ENCODE results near the gene JAKMIP3.

The JAKMIP3 gene

DNA sequence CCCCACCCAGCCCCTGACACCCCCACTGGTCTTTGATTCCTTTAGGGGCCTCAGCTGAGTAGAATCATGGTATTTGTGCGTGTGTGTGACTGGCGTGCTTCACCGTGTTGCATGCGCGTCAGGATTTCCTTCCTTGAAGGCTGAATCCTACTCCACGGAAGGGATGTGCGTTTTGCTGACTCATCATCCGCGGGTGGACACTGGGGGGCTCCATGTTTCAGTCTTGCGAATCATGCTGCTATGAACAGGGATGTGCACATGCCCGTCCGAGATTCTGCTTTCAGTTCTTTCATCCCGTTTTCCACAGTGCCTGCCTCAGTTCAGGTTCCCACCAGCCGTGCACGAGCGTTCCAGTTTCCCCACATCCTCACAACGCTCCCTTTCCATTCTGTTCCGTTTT lies 20.9 kb upstream of the JAKMIP3 start:
- DNase-seq (ENCODE audit: low read depth), result no peak

DNA sequence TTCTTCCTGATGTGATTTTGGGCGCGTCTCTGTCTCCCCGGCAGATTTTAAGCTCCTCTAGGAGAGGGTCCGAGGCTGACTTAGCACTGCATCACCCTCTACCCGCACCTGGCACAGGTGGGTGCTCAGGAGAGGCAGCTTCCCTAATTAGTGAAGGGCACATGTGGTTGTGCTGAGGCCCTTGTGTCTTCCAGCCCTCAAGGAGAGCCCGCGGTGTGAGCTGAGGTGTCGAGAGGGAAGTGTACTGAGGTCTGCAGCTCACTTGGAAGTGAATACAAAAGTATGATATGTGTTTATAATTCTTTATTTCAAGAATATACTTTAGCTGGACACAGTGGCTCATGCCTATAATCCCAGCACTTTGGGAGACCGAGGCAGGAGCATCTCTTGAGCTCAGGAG lies 20.4 kb upstream of the JAKMIP3 start:
- no peak for DNase-seq (ENCODE audit: low read depth)

DNA sequence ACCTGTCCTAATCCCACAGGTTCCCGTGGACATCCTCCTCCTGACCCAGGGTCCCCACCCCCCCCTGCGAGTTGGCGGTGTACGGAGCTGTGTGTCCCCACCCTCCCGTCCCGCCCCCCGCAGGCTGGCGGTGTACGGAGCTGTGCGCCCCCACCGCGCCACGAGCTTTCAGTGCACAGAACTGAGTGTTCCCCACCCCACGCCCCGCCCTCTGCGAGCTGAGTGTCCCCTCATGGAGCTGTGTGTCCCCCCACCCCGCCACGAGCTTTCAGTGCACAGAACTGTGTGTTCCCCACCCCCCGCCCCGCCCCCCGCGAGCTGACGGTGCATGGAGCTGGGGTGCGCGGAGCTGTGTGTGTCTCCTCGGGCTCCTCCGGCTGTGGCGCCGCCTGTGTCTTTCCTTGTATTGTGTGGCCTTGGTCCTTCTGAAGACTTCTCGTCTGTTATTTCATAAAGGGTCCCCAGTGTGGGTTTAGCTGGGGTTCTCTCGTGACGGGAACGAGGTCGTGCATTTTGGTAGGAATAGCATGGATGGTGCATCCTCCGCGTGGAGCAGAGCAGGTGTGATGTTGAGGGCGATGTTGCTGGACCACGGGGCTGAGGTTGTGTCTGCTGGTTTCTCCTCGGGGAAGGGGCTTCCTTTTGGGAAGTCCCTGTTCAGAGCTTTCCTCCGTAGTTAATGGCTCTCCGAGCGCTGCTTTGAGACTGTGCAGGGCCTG lies 18.0 kb upstream of the JAKMIP3 start:
- no peak for DNase-seq (ENCODE audit: low read depth)

DNA sequence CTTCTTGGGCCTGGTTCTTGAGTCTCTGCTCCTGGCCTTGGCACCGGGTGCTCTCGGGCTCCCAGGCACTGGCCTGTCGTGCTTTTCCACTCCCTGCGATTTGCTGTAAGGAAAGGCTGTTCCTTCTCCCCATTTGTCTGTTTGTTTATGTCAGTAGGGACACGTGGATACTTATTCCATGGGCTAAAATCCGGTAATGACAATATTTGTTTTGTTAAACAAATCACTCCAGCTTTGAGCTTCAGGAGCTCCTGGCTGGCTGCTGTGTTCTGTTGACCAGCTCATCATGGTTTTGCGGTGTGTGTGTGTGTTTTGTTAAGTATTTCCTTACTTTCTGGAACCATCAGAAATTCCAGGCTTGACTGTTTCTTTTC lies 17.5 kb upstream of the JAKMIP3 start:
- DNase-seq (ENCODE audit: low read depth), result no peak

DNA sequence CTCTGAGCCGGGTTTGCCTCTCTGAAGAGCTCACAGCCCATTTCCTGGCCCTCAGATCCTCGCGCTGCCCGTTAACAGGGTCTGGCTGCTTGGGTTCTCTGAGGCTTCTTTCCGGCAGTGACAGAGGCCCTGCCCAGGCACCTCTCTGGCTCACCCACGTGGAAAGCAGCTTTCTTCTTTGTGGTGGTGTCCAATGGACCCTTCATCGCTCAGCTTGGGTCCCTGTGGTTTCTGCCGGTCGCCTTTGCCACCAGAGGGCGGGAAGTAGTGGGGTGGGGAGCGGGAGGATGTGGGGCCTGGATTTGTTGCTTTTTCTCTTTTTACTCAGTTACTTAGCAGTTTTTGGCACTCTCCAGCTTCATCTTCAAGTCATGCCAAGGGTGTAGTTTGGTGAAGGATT lies 15.6 kb upstream of the JAKMIP3 start:
- DNase-seq (ENCODE audit: low read depth), result no peak

DNA sequence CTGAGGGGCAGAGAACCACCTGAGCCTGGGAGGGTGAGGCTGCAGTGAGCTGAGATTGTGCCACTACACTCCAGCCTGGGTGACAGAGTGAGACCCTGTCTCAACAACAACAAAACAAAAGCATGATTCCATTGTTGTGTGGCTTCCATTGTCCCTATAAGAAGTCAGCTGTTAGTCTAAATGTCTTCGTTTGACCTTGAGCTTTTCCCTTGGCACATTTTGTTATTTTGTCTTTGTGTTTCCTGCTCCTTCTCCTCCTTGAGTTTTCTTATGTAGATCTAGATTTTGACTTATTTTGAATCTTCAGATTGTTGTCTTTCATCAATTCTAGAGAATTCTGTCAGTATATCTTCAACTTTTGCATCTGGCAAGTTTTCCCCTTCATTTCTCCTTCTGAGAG lies 13.6 kb upstream of the JAKMIP3 start:
- no peak for DNase-seq (ENCODE audit: low read depth)

DNA sequence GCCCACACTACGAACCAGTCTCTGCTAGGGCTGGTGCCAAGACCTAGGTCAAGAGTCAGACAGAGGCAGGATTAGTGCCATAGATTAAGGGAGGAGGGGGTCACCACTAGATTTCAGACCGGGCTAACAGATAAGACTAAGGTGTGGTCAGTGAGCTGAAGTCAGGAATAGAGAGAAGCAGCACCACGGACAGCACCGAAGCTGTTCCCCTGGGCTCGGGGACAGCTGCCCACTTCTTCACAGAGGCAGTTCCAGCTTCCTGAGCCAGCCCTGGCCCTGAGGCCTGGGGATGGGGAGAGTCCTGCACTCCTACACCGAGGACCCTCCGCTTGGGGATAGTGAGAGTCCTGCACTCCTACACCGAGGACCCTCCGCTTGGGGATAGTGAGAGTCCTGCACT lies 11.2 kb upstream of the JAKMIP3 start:
- DNase-seq (ENCODE audit: low read depth), result no peak

DNA sequence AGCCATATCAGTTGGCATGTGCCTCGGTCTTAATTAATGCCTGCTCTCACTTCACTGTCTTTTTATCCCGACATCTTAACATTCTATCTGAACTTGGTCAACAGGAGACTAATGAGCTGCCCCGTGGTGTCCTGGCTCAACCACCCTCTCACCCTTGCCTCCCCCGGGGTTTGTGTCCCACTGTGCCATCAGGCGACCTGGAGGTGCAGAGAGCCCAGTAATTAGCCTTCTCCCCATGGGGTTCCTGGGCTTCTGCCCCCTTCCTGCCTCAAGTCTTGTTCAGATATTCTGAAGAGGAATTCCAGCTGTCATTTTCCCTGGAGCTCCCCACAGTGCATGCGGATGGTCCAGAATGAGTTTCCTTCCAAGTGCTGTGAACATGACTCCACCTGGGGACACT lies 10.1 kb upstream of the JAKMIP3 start:
- no peak for DNase-seq (ENCODE audit: low read depth)

DNA sequence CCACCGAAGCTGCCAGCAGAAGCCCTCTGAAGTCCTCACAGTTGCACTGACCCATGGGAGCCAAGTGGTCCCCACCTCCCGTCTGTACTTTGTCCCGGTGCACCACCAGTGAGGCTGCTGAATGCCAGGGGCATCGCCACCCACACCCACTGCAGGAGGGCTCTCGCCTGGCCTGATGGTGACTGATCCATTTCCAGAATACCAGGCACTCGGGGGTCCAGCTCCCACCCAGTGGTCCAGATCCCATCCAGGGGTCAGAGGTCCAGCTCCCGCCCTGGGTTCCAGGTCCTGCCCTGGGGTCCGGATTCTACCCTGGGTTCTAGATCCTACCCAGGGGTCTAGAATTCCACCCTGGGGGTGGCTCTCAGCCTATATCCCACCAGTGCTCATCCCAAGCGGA lies 9.1 kb upstream of the JAKMIP3 start:
- no peak for DNase-seq (ENCODE audit: low read depth)

DNA sequence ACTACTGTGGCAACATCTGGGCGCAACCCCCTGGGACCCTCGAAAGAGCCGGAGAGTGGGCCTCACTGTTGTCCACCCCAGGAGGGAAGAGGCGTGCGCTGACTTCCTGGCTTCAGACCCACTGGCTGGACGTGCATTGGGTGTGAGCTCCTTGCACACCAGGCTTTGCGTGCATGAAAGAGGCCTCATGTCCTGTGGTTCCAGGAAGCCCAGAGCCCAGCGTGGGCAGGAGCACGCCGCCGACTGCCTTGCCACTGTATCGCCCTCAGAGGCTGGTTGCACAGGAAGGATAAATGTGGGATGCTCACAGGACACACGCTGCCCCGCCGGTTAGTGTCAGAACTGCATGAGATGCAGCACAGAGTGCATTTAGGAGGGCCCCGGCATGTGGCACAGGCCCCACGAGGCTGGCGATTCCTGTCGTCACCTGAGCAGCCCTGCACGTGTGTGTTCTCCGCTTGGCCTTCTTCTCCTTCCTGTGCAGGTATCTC lies 8.5 kb upstream of the JAKMIP3 start:
- no peak for DNase-seq (ENCODE audit: low read depth)

DNA sequence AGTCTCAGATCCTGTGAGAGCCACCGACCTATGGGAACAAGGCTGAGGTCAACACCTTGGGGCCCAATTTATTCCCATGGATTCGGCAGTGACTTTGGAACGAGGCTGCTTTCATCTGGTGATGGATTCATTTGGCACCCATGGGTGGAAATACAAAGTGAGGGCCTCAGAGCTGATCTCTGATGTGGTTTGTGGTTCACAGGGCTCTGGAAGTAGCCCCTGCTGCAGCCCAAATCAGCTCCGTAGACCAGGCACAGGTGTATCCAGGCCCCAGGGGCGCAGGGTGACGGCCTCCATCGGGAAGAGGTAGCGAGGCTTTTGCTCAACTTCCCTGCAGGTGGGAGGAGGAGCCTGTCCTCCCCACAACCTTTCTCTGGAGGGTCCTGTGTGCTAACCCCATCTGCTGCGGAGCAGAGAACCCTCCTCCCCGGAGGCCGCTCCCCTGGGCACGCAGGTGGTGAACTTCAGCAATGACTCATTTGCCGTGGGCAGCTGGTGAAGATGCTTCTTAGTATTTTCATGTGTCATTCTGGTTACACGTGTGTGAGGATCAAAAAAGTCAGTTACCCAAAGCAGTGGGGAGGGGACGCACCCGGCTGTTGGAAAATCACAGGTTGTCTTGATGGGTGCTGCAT lies 7.5 kb upstream of the JAKMIP3 start:
- no peak for DNase-seq (ENCODE audit: low read depth)

DNA sequence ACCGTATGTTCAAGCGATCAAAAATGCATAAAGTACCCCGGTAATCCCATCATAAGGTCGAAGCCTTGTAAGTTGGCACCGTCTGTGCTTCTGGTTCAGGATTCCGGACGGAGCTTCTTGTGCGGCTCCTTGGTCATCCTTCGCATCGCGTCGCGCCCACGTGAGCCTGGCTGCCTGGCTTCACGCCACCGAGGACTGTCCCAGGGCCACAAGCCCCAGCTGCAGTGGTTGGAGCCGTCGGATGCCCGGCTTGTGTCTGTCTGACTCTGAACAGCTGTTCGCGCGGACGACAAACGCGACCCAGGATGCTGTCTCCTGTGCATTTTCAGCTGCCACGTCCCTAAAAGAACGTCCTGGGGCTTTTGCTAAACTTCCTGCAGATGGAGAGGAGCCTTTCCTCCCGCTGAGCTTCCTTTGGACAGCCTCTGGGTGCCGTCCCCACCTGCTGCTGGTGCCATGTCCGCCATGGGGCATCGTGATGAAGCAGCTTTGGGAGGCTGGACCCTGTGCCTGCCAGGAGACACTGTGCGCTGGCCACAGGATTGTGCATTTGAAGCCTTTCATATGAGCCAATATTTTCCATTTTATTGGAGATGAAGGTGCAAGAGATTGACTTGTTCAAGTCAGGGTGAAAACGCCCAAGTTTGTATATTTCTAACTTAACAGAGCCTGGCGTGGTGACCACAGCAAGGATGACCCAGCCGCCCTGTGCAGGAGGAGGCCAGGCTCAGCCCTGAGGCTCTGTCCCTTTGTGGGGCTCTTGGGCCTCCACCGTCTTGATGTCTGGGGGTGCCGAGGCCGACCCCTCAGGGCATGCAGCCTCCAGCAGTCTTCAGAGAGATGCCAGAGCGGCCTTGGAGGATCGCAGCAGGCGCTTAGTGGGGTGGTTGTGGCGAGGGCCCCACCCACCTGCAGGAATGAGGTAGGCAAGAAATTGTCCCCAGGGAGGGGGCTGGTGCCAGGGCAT lies 6.7 kb upstream of the JAKMIP3 start:
- DNase-seq (ENCODE audit: low read depth), result no peak

DNA sequence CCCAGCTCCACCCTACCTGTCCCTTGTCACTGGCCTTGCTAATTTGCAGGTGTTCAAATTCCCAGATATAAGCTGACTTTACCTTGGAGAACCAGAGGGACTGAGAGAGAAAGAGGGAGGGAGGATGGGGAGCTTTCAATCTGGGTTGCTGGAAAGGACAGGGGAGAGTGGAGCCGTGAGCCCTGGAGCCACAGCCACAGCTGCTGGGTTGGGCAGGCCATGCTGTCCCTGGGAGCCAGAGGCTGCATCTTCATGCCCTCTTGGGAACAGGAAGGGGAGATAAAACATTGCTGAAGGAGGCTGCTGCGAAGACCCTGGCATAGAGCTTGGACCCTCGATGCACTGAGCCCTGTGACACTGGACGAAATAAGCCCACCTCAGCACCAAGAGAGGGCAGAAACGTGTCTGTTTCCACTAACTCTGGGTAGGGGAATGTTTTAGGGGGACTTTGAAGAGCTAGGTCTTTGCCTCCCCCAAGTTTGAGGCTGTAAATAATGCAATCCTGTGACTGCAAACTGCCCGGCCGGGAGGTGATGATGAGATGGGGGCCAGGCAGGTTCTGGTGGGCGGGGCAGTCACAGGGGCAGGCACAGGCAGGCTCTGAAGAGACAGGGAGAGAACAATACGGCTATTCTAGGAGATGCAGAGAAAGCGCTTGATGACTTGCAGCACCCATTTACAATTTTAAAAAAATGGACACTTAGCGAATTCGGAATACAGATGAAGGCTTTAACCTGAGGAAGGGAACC lies 5.8 kb upstream of the JAKMIP3 start:
- DNase-seq (ENCODE audit: low read depth), result no peak

DNA sequence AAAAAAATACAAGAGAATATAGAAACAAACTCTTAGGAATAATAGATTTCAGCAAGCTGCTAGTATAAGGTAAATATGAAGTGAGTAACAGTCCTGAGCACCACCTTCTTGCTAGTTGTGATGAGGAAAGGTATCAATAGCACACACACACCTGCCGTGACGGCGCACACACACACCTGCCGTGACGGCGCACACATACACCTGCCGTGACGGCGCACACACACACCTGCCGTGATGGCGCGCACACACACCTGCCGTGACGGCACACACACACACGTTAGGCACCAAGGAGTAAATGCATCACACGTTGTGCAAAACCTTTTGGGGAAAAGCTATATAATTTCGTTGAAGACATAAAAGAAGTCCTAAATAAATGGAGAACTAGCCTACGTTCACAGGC lies 4.7 kb upstream of the JAKMIP3 start:
- DNase-seq (ENCODE audit: low read depth), result no peak

DNA sequence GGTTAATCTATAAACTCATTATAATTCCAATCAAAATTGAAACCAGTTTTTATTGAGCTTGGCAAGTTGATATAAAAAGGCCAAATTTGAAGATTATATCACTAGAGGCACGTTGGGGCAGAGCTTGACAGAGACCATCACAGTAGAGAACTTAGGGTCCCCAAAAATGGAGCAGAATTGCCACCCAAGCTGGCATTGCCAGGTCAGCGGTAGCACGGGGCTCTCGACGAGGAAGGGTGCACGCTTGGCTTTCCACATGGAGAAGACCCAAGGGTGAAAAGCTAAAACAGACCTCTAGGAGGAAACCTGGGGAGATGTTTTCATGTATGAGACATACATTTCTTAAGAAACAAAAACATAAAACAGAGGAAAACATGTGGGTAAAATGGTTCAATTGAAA lies 4.3 kb upstream of the JAKMIP3 start:
- DNase-seq (ENCODE audit: low read depth), result no peak

DNA sequence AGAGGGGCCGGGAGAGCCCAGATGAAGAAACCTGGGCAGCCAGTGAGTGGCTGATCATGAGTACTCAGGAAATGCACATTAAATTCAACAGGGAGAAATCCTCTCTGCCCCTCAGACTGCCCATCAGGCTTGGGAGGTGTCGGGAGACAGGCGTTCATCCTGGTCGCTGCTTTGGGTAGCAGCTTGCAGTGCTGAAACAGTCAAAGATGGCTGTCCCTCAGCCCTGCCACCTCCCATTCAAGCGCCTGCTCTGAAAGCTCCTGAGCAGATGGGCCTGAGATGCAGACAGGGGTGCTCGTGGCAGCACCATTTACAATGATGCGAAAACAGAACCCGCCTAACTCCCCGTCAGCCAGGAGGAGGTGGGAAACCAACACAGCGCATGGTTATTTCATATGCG lies 3.6 kb upstream of the JAKMIP3 start:
- no peak for DNase-seq (ENCODE audit: low read depth)

DNA sequence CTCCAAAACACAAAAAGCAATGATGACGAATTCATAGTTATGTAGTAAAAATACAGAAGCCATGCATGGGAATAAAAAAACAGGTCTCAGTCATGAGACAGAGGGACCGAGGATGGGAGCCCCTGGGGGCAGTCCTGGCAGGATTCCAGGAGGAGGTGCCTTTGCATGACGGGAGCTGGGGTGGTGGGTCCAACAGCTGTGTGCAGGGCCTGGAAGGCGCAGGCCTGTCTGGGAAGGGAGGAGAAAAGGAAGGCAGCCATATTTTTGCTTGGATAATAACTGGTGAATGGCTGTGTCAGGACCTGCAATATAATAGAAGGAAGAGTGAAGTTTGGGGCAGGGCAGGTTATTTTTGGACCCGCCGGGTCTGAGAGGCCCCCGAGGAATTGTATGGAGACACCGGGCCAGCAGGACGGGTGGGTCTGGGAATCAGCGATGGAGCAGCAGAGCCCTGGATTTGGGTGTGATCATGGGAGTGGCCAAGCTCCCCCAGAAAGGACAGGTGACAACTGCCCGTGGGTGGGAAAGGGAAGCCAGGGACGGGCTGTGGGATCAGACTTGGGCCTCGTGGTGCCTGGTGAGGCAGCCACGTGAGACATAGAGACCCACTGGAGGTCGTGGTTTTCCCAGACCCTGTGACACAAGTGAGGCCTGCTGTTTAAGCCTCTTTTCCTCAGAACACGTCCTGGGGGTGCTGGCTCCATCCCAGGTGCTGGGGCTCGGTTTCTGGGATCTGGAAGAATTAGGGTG lies 2.9 kb upstream of the JAKMIP3 start:
- DNase-seq (ENCODE audit: low read depth), result no peak

DNA sequence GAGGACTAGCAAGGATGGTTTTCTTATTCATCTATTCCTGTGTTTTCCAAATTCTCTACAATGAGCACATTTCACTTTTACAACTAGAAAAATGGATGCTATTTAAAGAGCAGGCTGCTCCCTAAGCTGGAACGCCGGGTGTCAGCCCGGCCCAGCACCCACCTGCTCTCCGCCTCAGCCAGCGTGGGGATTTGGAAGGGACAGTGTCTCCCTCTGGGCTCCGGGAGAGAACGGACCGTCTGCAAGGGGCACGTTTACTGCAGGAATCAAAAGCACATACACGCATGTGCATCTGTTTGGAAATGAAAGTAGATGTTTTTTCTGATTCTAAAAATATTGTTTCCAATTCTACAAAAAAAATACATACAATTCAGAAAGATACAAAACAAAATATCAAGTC lies 2.3 kb upstream of the JAKMIP3 start:
- no peak for DNase-seq (ENCODE audit: low read depth)

DNA sequence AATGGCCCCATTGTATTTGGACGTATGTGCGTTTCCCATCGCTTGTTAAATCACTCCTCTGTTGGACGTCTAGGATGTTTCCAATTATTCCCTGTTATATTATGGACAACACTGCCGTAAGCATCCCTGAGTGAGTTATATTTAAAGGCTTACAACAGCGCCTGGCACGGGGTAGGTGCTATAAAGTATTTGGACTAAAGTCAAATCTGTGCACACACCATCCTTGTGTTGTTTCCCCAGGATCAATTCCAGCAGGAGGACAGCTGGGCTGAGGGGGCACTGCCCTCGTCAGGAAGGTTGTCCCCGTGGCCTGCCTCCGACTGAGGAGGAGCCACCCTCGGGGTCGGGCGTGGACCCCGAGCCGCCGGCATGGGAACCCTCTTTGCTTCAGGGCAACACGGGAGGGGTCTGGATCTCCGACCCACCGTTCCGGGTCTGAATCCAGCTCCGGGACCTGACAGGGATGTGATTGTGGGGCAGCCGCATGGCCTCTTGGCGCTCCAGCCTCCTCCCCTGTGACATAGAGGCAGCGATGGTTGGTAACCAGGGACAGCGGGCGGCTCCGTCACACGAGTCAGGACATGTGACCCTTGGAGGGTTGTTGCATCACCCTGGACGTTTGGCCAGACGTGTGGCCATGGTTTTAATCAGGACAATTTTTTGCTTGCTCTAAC lies 1.5 kb upstream of the JAKMIP3 start:
- no peak for DNase-seq (ENCODE audit: low read depth)

DNA sequence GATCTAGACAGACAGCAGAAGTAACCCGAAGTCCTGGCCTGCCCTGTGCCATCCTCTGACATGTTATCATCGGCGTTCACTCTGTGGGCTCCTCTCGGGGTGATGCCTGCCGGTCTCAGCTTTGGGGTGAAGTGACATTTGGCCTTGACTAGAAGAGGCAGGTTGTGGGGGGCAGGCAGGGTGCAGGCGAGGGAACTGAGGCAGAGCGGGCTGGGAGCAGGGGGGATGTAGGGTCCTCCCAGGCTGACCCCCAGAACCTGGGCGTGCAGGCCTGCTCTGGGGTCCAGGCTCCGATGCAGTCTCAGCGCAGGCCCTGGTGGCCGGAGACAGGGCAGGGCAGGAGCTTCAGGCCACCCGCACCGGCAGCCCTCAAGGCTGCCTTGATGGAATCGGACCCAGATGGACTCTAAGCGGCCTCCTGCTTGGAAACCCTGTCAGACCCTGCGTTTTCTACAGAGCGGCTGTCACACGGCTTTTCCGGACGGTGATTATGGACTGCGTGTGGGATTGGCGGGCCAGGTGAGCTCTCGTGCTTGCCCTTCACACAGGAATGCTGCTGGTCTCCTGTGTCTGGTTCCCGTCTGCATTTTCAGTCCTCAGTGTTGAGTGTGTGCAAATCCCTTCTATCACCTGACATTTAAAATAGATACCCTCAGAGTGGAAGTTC lies 842 bp upstream of the JAKMIP3 start:
- DNase-seq (ENCODE audit: low read depth), result no peak

Measured in ELR (cell line).